ENCODE data around the gene ABHD18.
"Not testable (repeated sequence)": the region's sequence is repeated elsewhere in the genome, so short reads cannot be mapped to it uniquely, and the experiment has no call there.

Gene ABHD18

DNA sequence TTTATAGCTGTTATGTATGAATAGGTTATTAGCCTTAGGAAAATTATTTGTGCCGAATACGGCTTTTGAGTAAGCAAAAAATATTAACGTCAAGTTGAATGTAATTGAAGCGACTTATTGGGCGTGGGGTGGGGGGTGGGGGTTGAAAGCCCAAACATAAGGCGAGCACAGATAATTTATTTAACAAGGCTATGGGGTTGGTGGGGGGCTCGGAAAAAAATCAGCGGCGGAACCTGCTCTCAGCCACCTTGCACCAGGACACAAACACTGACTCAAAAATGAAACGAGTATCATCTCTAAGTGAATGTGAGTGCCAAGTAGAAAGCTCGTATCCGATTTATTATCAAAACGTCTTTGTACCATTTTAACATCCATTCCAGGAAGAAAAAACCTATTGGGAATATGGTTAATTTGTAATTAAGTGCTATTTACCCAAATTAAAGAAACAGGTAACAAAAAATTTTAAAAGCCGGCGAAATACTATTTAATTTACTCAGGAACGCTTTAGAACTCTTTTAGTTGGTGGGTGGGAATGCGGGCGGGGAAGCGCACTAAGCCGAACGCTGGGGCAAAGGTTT is 95.0 kb downstream of the ABHD18 start:
- Histone ChIP-seq H3K9me3 (no peaks in the 10 kb centered on the region), H3K4me3 (ENCODE audit: low read depth in 1 of 2, low read length in 1 of 2) (peak overlapping the region; percentile 74 to 78), H3K36me3 (no peaks in the 10 kb centered on the region), H3K4me1 (ENCODE audit: control insufficient read depth in 1 of 2, insufficient read depth in 1 of 2, low read depth in 1 of 2, low read length in 1 of 2) (peaks cover 16 to 20% of the 10 kb centered on the region in 2 experiments), H3K27ac (peak overlapping the region; percentile 83), H3K27me3 (peaks cover 5% of the 10 kb centered on the region)
- TF ChIP-seq CTCF (IDR thresholded peaks at IDR 0.05): no peak

GRCh38 chr4:128060699-128061565 is 95.7 kb downstream of the ABHD18 start, which contains the start of gene LARP1B:
LARP1B (plus strand) TSS chr4:128061312; CDS start chr4:128074952, 13,640 bp downstream.
- Histone ChIP-seq H3K27me3 (peaks cover 5% of the 10 kb centered on the region), H3K4me3 (ENCODE audit: low read depth in 1 of 2, low read length in 1 of 2) (peak within 1 kb of the TSS; percentile 74 to 78), H3K4me1 (ENCODE audit: control insufficient read depth in 1 of 2, insufficient read depth in 1 of 2, low read depth in 1 of 2, low read length in 1 of 2) (peaks cover 16 to 20% of the 10 kb centered on the region in 2 experiments), H3K36me3 (no peaks in the 10 kb centered on the region), H3K9me3 (no peaks in the 10 kb centered on the region), H3K27ac (peak within 1 kb of the TSS; percentile 83)
- TF ChIP-seq CTCF (IDR thresholded peaks at IDR 0.05): peak; percentile 17

- H3K27ac ChIP-seq: peak overlapping the region; percentile 83
- no peak for TF ChIP-seq CTCF (IDR thresholded peaks at IDR 0.05)
- H3K4me3 ChIP-seq (ENCODE audit: low read depth in 1 of 2, low read length in 1 of 2): peak overlapping the region; percentile 74 to 78
- H3K4me1 ChIP-seq (ENCODE audit: control insufficient read depth in 1 of 2, insufficient read depth in 1 of 2, low read depth in 1 of 2, low read length in 1 of 2): peaks cover 16 to 20% of the 10 kb centered on the region in 2 experiments
- H3K9me3 ChIP-seq: no peaks in the 10 kb centered on the region
- no peaks in the 10 kb centered on the region for H3K36me3 ChIP-seq
- peaks cover 5% of the 10 kb centered on the region for H3K27me3 ChIP-seq
Observed at GRCh38 chr4:128061566-128062536, 96.6 kb downstream of the ABHD18 start.

- not testable (repeated sequence) for H3K9me3 ChIP-seq; H3K36me3 ChIP-seq; H3K27me3 ChIP-seq; H3K4me3 ChIP-seq (ENCODE audit: low read depth in 1 of 2, low read length in 1 of 2); H3K27ac ChIP-seq
- peaks cover 10 to 12% of the 10 kb centered on the region in 2 experiments for H3K4me1 ChIP-seq (ENCODE audit: control insufficient read depth in 1 of 2, insufficient read depth in 1 of 2, low read depth in 1 of 2, low read length in 1 of 2)
Observed at GRCh38 chr4:128066453-128066820, 101.2 kb downstream of the ABHD18 start.

DNA sequence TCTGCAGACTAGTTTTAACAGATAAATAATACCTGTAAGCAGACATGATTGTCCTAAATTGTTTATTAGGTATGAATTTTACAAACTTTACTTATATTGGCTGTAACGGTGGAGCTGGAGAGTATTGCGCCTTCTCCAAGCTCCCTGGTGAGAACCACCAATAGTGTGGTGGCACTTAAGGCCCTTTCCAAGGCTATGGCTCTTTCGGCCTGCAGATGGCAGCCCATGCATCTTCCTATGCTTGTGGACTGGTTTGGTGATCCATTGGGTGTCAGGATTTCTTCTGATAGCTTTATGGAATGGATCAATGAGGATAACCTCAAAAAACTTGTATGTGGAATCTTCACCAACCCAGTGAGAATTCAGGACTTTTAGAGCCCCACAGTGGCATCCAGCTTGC is 103.7 kb downstream of the ABHD18 start:
- no peak for TF ChIP-seq CTCF (IDR thresholded peaks at IDR 0.05)
- Histone ChIP-seq H3K36me3 (no peaks in the 10 kb centered on the region), H3K27me3 (no peaks in the 10 kb centered on the region), H3K27ac (no peak overlapping the region), H3K9me3 (no peaks in the 10 kb centered on the region), H3K4me3 (ENCODE audit: low read depth in 1 of 2, low read length in 1 of 2) (no peak overlapping the region), H3K4me1 (ENCODE audit: control insufficient read depth in 1 of 2, insufficient read depth in 1 of 2, low read depth in 1 of 2, low read length in 1 of 2) (no peaks in the 10 kb centered on the region)
